Activated T-cell treated with anti-CD3 and anti-CD28 coated beads, Interleukin-2, amount 50 U/mL, for 1 hour (primary cell): Measurements from ENCODE around the gene IQCK.

Experiments used
- DNase-seq: peaks from one replicate; pipeline ENCODE4 v3.0.0-alpha.2; 2020

The IQCK gene

DNA sequence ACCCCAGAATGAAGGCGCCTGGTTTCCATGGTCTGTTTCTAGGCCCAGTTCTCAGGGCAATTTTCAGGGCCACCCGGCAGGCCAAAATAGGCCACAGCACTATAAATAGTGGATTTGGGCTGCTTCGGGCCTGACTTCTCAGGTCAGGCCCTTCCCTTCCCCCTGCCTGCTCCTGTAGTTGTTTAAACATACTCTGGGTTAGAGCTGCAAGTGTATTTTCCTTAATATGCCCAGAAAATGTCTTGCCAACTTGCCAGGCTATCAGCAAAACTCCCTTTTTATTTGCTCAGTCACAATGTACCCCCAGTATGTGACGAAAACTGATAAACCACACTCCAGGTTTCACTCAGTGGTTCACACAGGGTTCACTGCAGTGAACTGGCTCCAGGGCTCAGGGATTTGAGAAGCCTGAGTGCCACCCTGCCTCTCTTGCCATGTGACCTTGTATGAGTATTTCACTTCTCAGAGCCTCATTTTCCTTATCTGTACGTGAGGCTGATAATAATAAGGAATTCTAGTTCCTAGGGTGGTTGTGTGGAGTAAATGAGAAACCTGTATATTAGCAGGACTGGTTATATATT, 90.1 kb downstream of the IQCK start:
- no peak for DNase-seq

DNA sequence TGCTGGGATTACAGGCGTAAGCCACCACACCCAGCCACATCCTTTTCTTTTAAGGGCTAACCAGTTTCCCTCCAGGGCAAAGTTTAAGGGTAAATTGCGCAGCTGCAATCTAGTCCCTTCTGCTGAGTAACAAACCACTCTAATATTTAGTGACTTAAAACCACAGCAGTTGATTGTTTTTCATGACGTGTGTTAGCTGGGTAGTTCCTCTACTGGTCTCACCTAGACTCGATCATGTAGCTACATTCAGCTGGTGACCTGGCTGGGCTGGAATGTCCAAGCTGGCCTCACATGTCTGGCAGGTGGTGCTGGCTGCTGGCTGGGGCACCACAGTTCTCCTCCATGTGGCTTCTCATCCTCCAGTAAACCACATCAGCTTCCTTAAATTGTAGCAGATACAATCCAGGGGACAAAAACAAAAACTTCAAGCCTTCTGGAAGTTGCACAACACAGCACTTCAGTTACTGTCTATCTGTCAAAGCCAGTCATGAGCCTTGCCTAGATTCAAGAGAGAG, 91.1 kb downstream of the IQCK start:
- DNase-seq = no peak

DNA sequence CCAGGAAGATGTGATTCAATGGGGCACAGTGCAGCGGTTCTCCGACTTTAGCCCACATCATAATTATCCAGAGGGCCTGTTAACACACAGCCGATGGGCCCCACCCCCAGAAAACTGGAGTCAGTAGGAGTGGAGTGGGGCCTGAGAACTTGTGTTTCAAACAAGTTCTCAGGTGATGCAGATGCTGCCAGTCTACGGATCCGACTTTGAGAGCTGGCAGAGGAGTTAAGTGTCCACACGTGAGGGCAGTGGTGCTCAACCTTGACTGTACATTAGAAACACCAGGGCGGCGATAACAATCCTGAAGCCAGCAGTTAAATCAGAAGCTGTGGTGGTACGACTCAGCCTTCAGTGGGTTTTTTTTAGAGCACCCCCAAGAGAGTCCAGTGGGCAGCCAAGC, 91.6 kb downstream of the IQCK start:
- DNase-seq = no peak

DNA sequence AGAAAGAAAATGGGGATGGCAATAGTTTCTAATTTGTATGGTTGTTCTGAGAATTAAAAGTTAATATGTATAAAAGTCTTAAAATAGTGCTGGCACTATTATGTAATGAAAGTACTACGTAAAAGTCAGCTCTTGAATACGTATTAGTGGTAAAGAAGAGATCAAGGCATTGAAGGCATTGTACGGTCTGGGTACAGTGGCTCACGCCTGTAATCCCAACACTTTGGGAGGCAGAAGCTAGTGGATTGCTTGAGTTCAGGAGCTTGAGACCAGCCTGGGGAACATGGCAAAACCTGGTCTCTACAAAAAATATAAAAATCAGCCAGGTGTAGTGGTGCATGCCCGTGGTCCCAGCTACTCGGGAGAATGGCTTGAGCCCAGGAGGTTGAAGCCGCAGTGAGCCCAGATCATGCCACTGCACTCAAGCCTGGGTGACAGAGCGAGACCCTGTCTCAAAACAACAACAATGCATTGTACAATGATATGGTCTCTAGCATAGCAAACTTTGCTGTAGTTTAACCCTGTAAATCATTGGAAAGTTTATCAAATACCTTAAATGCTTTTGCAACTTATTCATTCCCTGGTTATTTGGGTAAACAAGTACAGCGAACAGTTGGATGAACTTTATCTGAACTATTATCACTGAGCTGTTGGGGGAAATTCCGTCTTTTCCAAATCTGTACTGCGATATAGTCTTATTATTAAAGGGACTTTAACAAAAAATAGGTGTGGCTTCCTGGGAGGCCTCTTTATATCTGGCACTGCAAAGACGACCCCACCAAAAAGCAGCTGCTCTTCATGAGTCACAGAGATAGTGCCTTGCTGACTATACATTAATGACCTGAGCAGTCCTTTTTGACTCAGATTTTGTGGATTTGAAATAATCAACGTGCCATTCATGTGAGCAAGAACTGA, 93.0 kb downstream of the IQCK start:
- no peak for DNase-seq

DNA sequence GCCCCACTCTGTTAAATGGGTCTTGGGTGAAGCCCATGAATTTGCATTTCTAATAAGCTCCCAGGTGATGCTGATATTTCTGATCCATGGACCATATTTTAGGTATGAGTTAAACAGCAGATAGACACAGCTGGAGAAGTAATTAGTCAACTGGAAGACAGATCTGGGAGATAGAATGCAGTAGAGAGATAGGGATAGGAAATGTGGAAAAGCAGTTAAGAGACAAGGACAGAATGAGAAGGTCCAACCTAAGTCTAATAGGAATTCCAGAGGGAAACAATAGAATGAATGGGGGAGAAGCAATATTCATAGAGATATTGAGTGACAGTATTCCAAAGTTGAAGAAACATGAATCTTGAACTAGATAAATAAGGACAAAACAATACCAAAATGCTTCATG, 94.9 kb downstream of the IQCK start:
- no peak for DNase-seq

DNA sequence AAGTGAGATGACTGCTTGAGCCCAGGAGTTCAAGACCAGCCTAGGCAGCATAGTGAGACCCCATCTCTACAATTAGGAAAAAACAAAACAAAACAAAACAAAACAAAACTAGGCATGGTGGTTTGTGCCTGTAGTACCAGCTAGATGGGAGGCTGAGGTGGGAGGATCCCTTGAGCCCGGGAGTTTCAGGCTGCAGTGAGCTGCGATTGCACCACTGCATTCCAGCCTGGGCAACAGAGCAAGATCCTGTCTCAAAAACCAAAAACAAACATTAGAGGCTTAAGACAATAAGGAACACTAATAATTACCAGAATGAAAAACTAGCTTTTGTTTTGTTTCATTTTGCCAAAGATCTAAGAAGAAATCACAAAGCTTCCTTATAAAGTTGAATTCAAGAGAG, 97.3 kb downstream of the IQCK start:
- no peak for DNase-seq

DNA sequence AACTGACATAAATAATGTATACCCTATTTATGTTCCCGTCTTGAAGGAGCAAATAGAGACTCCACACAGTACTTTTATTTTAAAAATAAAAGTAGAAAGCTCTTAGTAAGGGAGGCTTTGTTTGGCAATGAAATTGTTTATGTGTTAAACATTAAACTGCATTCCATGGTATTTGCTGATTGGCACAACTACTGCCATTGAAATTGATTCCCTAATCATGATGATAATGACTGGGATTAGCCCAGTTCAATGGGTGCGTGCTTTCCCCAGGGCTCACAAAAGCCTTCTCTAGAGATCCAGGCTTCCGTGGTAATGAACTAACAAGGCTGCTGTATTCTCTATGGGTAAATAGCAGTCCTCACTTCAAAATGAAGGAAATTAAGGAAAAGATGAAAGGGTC, 99.1 kb downstream of the IQCK start:
- no peak for DNase-seq

DNA sequence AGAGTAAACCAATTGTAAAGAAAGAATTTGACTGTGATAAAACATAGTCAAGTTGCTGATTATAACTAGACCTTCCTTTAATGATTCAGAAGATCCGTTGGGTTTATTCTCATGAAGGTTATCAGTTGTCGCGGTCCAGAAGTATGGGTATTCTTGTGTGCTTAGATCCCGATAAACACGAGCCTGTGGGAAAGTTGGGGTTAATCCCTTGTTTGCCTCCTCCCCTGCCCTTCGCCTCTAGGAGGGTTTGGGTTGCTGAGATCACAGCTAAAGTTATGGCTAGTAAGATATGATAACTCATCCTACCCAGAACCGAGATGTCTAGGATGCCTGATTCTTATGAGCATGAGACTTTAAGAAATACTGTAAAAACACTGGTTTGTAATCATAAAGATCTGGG, 99.8 kb downstream of the IQCK start:
- DNase-seq = no peak

DNA sequence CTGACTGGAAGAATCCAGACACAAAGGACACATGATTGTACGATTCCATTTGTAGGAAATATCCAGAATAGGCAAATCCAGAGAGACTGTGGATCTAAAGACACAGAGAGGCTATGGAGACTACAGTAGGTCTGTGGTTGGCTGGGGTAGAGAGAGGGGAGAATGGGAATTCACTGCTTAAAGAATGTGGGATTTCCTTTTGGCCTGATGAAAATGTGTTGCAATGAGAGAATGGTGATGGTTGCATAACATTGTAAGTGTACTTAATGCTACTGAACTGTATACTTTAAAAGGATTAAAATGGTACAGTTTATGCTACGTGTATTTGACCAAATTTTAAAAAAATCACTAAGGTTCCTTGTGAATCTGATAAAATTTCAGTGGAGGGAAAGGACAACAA, 104.5 kb downstream of the IQCK start:
- DNase-seq = no peak

DNA sequence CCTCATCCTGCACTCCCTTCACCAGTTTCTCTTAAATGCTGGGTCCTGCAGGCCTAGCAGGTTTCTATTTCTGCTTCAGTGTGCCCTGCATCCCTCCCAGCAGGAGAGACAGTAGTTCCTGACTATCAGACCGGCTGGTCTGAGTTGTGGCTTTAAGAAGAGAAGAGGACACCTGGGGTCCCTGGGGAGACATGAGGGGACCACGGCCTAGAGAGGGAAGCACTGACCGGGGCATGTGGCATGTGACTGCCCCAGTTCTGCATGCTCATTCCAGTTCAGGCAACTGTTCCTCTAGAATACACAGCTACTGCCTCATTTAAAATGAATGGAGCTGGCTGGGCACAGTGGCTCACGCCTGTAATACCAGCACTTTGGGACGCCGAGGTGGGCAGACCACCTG, 105.3 kb downstream of the IQCK start:
- DNase-seq = no peak

DNA sequence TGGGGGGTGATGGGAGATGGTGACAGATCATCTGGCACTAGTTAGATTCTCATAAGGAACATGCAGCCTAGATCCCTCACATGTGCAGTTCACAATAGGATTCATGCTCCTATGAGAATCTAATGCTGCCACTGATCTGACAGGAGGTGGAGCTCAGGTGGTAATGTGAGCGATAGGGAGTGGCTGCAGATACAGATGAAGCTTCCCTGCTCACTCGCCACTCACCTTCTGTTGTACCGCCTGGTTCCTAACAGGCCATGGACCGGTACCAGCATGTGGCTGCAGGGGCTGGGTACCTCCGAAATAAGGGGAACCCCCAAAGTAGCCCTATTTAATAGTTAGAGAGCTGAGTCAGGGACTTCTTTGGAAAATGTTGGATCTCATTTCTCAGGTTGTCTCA, 106.1 kb downstream of the IQCK start:
- DNase-seq = no peak

DNA sequence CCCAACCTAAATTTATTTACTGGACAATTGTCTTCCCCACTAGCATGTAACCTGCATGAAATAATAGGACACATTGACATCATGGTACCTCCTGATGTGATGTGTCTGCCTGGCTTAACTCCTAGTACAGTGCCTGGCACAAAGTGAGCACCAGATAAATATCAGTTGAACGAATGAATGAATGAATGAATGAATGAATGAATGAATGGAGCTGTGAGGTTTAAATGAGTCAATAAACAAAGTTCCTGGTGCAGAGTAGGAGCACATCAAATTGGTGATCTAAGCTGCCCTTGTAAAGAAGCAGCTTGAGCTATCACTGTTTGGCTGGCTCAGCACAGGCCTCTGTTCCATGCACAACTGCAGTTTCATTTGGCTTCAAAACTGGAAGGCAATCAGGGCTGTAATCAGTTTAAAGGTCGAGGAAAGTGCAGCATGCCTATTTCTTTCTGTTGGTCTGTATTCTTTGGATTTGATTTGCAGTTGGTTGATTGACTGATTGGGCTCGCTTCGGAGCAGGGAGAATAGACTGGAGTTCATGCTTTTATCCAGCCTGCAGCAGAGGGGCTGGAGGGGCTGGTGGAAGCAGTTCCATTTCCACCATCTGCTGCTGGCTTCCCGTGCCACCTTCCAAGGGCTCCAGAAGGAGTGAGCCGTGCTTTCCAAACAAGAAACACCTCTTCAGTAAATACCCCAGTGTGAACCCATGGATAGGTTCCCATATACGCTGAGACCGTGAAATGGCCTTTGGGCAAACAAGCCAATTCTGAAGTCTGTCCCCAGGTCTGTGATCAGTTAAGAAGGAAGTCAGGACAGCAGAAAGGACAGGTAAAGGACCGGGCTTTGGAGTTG, 112.0 kb downstream of the IQCK start:
- no peak for DNase-seq

DNA sequence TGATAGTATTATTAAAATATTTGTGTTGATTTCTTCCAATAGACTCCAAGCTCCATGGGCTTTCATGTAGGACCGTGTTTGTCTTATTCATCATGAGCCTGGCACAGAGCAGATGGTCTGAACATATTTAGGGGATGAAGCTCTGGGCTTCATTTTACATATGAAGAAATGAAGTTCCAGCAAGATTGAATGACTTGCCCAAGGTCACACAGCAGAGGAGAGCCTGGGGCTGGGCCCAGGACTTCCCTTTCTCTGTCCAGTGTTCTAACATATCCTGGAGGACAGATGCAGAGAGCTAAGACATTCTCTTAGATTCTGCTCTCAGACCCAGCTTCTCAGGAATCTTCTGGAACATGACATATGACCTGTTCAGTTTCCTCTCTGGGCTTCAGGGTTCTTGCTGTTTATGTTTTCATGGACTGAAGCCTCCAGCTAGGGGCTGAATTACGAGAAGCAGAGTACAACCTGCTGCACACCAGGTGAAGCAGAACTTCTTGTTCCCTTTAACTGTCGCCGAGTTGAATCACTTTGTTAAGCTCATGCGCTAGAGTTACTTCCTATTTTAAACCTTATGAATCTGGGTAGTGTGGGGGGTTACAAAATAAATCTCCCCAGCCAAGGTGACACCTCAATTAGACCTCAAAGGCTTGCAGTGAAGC, 113.0 kb downstream of the IQCK start:
- no peak for DNase-seq

DNA sequence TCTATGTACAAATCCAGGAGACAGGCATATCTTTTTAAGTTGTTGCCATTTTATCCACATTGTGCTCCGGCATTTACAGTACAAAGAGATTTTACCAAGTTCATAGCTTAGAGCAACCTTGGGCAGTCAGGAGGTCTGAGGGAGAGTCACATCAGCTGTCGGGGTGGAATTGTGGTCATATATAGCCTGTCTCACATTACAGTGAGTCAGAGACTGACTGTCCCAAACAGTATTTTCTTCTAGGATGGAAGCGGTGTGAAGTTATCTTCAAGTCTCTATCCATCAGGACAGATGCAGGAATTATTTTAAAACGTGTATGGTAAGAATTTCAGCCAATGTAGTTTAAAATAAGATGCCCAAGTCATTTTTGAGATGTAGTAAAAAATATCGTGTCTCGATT, 113.6 kb downstream of the IQCK start:
- DNase-seq = no peak

DNA sequence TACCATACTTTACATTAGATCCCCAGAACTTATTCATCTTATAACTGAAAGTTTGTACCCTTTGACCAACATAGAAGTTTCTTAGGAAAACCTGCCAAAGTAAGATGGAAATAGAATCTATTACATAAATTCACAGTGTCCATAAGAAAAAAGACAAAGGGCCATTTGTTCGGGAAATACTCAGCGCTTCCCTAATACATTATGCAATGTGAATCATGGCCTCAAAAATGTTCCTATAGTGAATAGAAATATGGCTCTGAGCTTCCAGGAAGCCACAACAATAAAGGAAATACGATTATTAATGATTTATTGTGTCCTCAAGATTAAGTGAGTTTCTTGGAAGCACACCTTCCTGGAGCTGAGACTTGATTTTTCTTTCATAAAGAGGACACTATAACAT, 115.1 kb downstream of the IQCK start:
- no peak for DNase-seq

DNA sequence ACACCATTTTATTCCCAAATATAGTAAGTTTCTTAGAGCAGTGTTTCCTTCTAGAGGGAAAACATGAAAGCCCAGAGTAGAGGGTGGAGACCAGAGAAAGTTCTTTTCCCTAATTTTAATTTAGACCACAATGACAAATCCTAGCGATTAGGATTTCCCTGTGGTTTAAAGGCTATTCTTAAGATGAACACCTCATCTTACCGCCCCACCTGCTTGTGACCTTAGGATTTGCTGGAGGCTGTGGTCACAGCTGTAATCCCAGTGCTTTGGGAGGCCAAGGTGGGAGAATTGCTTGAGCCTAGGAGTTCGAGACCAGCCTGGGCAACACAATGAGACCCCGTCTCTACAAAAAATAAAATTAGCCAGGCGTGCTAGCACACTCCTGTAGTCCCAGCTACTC, 115.5 kb downstream of the IQCK start:
- no peak for DNase-seq

DNA sequence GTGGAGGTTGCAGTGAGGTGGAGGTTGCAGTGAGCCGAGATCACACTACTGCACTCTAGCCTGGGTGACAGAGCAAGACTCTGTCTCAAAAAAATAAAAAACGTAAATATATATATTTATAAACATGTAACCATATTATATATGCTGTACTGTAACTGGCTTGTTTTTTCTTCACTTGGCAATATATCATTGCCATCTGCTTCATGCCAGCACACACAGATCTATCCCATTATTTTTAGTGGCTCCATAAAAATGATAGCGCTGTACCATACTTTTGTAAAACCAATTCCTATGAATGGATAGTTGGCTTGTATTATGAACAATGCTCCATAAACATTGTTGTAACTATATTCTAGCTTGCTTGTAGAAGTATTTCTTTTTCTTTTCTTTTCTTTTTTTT, 117.1 kb downstream of the IQCK start:
- DNase-seq = no peak

DNA sequence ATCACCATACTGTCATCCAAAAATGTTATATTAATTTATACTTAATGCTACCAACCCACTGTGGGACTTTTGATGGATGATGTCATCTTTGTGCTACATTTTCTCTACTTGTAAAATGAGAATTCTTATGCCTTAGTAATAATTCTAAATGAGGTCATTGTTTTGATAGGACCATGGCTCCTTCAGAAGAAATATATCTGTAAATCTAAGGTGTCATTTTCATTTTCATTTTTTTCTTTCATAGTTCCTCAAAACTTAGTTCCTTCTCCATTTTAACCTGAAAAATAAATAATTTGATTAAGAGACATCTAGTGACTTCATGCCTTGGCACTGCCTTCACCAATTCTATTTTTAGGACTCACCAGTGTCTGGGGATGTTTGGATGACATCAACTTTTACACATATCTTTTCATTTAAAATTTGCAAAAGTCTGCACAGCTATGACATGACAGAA, 117.9 kb downstream of the IQCK start:
- DNase-seq = no peak

DNA sequence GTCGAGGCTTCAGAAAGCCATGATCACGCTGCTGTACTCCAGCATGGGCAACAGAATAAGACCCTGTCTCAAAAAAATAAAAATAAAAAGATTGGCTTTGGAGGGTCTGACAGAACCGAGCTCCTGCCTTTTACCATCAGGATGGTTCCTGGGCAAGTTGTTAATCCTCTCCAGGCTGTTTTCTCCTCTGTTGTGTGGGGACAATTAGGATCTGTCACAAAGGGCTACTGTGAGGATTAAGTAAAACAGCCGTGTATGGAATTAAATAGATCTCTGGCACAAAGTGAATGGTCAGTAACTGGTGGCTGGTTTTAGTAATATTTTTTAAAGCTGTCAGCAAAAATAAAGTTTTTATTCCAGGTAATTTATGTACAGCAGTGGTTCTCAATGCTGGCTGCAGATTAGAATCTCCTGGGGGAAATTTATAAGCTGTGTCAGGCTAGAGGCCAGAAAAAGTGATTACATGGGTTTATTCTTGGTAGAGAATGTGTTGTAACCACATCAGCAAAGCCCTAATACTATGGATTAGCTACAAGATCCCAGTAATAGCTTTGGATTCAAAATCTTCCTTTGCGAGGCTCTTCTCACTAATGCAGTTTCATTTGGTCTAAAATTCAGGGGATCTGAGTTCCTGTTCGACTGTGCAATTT, 119.4 kb downstream of the IQCK start:
- DNase-seq = no peak

DNA sequence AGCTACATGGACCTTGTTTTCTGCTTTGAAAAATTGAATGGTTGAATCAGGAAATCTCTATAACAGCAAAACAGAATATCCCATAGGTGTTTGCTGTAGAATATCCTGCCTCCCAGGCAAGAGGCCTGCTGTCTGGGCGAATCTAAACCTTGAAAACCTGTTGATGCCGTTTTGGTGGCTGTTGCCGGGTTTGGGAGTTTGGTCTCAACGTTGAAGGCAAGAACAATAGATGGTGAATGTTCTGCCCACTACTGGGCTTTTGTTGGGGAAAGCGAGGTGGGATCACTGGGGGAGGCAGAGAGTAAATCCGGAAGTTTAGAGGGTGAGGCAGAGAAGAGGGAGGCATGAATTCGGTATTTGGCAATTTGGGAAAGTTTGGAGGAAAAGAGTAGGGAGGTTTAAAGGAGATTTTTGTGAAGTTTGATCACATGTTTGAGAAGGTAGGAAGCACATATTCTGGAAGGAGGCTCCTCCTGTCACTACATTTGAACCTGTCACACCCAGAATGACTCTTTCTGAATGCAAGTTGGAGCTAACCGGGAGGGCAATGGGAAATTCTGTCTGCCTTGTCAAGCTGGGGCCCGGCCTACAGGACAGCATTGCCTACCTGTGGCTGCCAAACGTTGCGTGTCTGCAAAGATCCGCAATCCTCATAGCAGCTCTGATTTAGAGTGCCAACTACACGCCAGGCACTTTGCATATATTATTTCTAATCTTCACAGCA, 120.1 kb downstream of the IQCK start:
- DNase-seq = no peak

DNA sequence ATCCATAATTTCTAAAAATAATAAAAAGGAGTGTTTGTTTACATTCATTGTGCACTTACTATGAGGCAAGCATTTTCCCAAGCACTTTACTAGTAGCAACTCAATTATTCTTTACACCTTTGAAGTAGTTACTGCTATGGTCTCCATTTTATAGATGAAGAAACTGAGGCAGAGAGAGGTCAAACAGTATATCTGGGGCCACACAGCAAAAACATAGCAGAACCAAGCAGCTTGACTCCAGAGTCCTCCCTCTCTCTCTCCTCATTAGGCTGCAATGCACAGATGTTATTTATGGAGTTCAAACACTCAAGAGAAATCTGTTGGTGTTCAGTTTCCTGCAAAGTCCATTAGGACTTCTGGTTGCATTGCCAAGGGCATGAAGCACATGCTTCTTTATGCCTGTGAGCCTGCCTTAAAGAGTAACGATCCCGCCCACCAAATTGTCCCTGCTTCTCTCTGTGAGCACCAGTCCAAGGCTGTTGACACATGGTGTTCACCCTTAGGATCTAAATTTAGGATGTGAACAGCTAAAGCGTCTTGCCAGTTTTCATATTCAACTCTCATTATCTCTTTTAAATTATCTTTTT, 122.5 kb downstream of the IQCK start:
- no peak for DNase-seq
